CD4-positive, alpha-beta T cell (primary cell): ENCODE measurements around the gene CHRM5. TPM values are rescaled to one million over a fixed set of nuclear protein-coding genes. Genes with fewer than 3 reads are reported as not detected.

Experiments
- ATAC-seq: fragments of 200-7000 bp; cut with Tn5 transposase; one replicate; pipeline ENCODE4 v1.10.0; 2022; ENCODE audit warnings: mild to moderate bottlenecking; ENCODE audit not compliant: poor library complexity
- CTCF ChIA-PET: fragments of 350-600 bp; sonication (Branson Sonifier 250); formaldehyde crosslinking; loops from one replicate; lab custom pipeline; 2021; ENCODE audit warnings: antibody characterized with exemption, inconsistent platforms; lab: Charles Lee
- POLR2A ChIA-PET: fragments of 350-600 bp; sonication (Branson Sonifier 250); formaldehyde crosslinking; loops from one replicate; lab custom pipeline; 2021; ENCODE audit warnings: antibody characterized with exemption, inconsistent platforms; lab: Charles Lee
- DNase-seq, 14 experiments: peaks; one replicate each; pipeline ENCODE4 v3.0.0-alpha.2; 2013 to 2020; ENCODE audit warnings: mixed read lengths in 2 of 14
- H3K27ac ChIP-seq, 2 donors: one replicate each; pipeline versions ENCODE4 v1.5.1 to v1.7.0; 2013; ENCODE audit warnings: low read length in 2 of 2, low read depth in 1 of 2, mild to moderate bottlenecking in 1 of 2
- H3K27me3 ChIP-seq, 2 experiments: 1 replicate in 1 of 2; 2 replicates in 1 of 2; pipeline versions ENCODE4 v1.6.1 to v1.7.0; 2013; ENCODE audit warnings: low read length in 2 of 2, control low read depth in 1 of 2, mild to moderate bottlenecking in 1 of 2, moderate library complexity in 1 of 2; ENCODE audit not compliant: insufficient read depth in 2 of 2, control insufficient read depth in 1 of 2
- H3K36me3 ChIP-seq: one replicate; pipeline ENCODE4 v1.6.1; 2013; ENCODE audit warnings: low read length, control low read depth; ENCODE audit not compliant: insufficient read depth
- H3K4me1 ChIP-seq: one replicate; pipeline ENCODE4 v1.6.1; 2013; ENCODE audit warnings: low read length, control low read depth; ENCODE audit not compliant: insufficient read depth
- H3K4me3 ChIP-seq: one replicate; pipeline ENCODE4 v1.5.1; 2013; ENCODE audit warnings: mild to moderate bottlenecking, low read length, moderate library complexity
- H3K9me3 ChIP-seq, 2 experiments: 1 replicate in 1 of 2; 2 replicates in 1 of 2; pipeline versions ENCODE4 v1.6.1 to v1.7.0; 2013; ENCODE audit warnings: low read length in 2 of 2, mild to moderate bottlenecking in 2 of 2, control low read depth in 1 of 2, moderate library complexity in 1 of 2; ENCODE audit not compliant: control insufficient read depth in 1 of 2, insufficient read depth in 1 of 2
- H3K27ac Mint-ChIP-seq: one replicate; pipeline ENCODE4 v1.8.0; 2020; ENCODE audit warnings: mixed read lengths
- H3K27me3 Mint-ChIP-seq: one replicate; pipeline ENCODE4 v1.8.0; 2021; ENCODE audit warnings: mixed read lengths
- H3K36me3 Mint-ChIP-seq: one replicate; pipeline ENCODE4 v1.8.0; 2021; ENCODE audit warnings: low read depth, mixed read lengths
- H3K4me1 Mint-ChIP-seq: one replicate; pipeline ENCODE4 v1.8.0; 2021; ENCODE audit warnings: low read depth, mixed read lengths
- H3K4me3 Mint-ChIP-seq: one replicate; pipeline ENCODE4 v1.8.0; 2020; ENCODE audit warnings: mild to moderate bottlenecking, mixed read lengths
- H3K9me3 Mint-ChIP-seq: one replicate; pipeline ENCODE4 v1.8.0; 2020; ENCODE audit warnings: mixed read lengths
- CTCF ChIP-seq: fragments of 200-600 bp; IDR thresholded peaks from one replicate; pipeline ENCODE4 v1.8.0; 2022; ENCODE audit warnings: antibody characterized with exemption, mild to moderate bottlenecking
- intact Hi-C, 2 experiments: fragments of 100-400 bp; cut with DNase I in 1 of 2; cut with micrococcal nuclease in 1 of 2; formaldehyde crosslinking; loops; one replicate each; pipeline versions ENCODE4 v1.15.1 to v1.9.0; 2023 to 2025; cut with DNase I, micrococcal nuclease
- total RNA-seq, 174 experiments: library from RNA in 2 of 174; stranded (reverse) in 2 of 174; gene quantifications; one replicate each; pipeline ENCODE4 v1.2.3 and lab custom pipeline; 2021 to 2026

The CHRM5 gene
- total RNA-seq, 2 experiments from 2014 or later: not detected

- Histone ChIP-seq H3K9me3 (no peaks in the 10 kb centered on the region), H3K36me3 (no peaks in the 10 kb centered on the region), H3K4me1 (peaks cover 20% of the 10 kb centered on the region), H3K27me3 (no peaks in the 10 kb centered on the region), H3K4me3 (peak overlapping the region; percentile 80), H3K27ac (peak overlapping the region; percentile 84 to 97)
- peak overlapping the region; percentile 96 for H3K27ac Mint-ChIP-seq
- peaks cover 9% of the 10 kb centered on the region for H3K9me3 Mint-ChIP-seq
- DNase-seq (peak in 1 of 14 experiments; percentile 13), ATAC-seq (no peak)
- TF ChIP-seq CTCF: no peak
- ChIA-PET POLR2A (interaction anchor here (0.6 to 2.7 kb wide), 20 partner anchors 9 to 886 kb away, joined by 3 to 38 read pairs (median 5); partner anchors contain the start of genes AQR, AVEN, EMC4 and GOLGA8A), CTCF (interaction anchor here (0.7 to 2.1 kb wide), 3 partner anchors 65 to 265 kb away, joined by 3 to 9 read pairs (median 3); partner anchors contain the start of genes KATNBL1 and LPCAT4)
- intact Hi-C loops: loop anchor here (5.0 kb wide), 3 partner anchors 65 to 885 kb away; partner anchors contain the start of genes AVEN (in 1 of the 2), SLC12A6 (in 1 of the 2) and ZNF770 (in 1 of the 2)
- H3K36me3 Mint-ChIP-seq: peaks cover 43% of the 10 kb centered on the region
- H3K4me3 Mint-ChIP-seq: peak overlapping the region; percentile 91
- no peaks in the 10 kb centered on the region for H3K27me3 Mint-ChIP-seq
- H3K4me1 Mint-ChIP-seq: peaks cover 52% of the 10 kb centered on the region
Measured at GRCh38 chr15:34102175-34102925, 134.1 kb downstream of the CHRM5 start.

- no peak for TF ChIP-seq CTCF
- H3K27ac ChIP-seq: no peak overlapping the region
- CTCF ChIA-PET: no interaction called here
- no peak overlapping the region for H3K27ac Mint-ChIP-seq
- no peak for DNase-seq
- no peaks in the 10 kb centered on the region for H3K27me3 ChIP-seq
- POLR2A ChIA-PET: interaction anchor here (0.6 kb wide), 1 partner anchor 8 kb away, joined by 4 read pairs; no protein-coding TSS in a partner anchor
- intact Hi-C loops: no loop called here
- no peaks in the 10 kb centered on the region for H3K9me3 ChIP-seq
- H3K27me3 Mint-ChIP-seq: no peaks in the 10 kb centered on the region
- H3K36me3 ChIP-seq: no peaks in the 10 kb centered on the region
- H3K4me3 ChIP-seq: no peak overlapping the region
- peaks cover 9% of the 10 kb centered on the region for H3K9me3 Mint-ChIP-seq
- peaks cover 28% of the 10 kb centered on the region for H3K36me3 Mint-ChIP-seq
- peak overlapping the region; percentile 62 for H3K4me3 Mint-ChIP-seq
- ATAC-seq: no peak
- peaks cover 7% of the 10 kb centered on the region for H3K4me1 ChIP-seq
- H3K4me1 Mint-ChIP-seq: peaks cover 22% of the 10 kb centered on the region
Measured at GRCh38 chr15:34106423-34106822, 138.1 kb downstream of the CHRM5 start.

GRCh38 chr15:34107315-34107714 lies 139.0 kb downstream of the CHRM5 start:
- no peak overlapping the region for H3K4me3 Mint-ChIP-seq
- Histone ChIP-seq H3K36me3 (no peaks in the 10 kb centered on the region), H3K27ac (no peak overlapping the region), H3K9me3 (no peaks in the 10 kb centered on the region), H3K4me1 (peaks cover 6% of the 10 kb centered on the region), H3K4me3 (no peak overlapping the region), H3K27me3 (no peaks in the 10 kb centered on the region)
- POLR2A ChIA-PET: interaction anchor here (0.6 kb wide), 1 partner anchor 9 kb away, joined by 4 read pairs; no protein-coding TSS in a partner anchor
- DNase-seq: no peak
- intact Hi-C loops: no loop called here
- CTCF ChIA-PET: no interaction called here
- no peaks in the 10 kb centered on the region for H3K27me3 Mint-ChIP-seq
- no peak for ATAC-seq
- TF ChIP-seq CTCF: no peak
- H3K36me3 Mint-ChIP-seq: peaks cover 19% of the 10 kb centered on the region
- H3K4me1 Mint-ChIP-seq: peaks cover 13% of the 10 kb centered on the region
- no peak overlapping the region for H3K27ac Mint-ChIP-seq
- H3K9me3 Mint-ChIP-seq: peaks cover 9% of the 10 kb centered on the region
